Right lobe of liver (tissue), 6 donors: ENCODE results near the gene POLR3E. TPM values are rescaled to one million over a fixed set of nuclear protein-coding genes. Genes with fewer than 3 reads are reported as not detected.

ENCODE experiments used
- ATAC-seq, 4 donors: fragments of 200-7000 bp; cut with Tn5 transposase; one replicate each; pipeline ENCODE4 v1.9.1; 2020; ENCODE audit warnings: mild to moderate bottlenecking in 4 of 4, moderate library complexity in 4 of 4
- DNase-seq, 3 donors: peaks; one replicate each; pipeline ENCODE4 v3.0.0-alpha.2; 2020
- H3K27ac ChIP-seq, 3 donors: fragments of 200-600 bp; one replicate each; pipeline ENCODE4 v1.8.0; 2022
- H3K27me3 ChIP-seq, 2 donors: fragments of 200-600 bp; one replicate each; pipeline ENCODE4 v1.8.0; 2022
- H3K36me3 ChIP-seq, 4 donors: fragments of 200-600 bp; sonication (generic) in 1 of 4; one replicate each; pipeline versions ENCODE4 v1.5.1 to v1.8.0; 2017 to 2022; ENCODE audit warnings: control low read depth in 1 of 4
- H3K4me1 ChIP-seq, 4 donors: fragments of 200-600 bp; sonication (generic) in 1 of 4; one replicate each; pipeline versions ENCODE4 v1.5.1 to v1.8.0; 2017 to 2022; ENCODE audit warnings: control low read depth in 1 of 4
- H3K4me3 ChIP-seq, 3 donors: fragments of 200-600 bp; one replicate each; pipeline ENCODE4 v1.8.0; 2022
- H3K9me3 ChIP-seq, 4 donors: fragments of 200-600 bp; sonication (generic) in 1 of 4; one replicate each; pipeline versions ENCODE4 v1.5.1 to v1.8.0; 2017 to 2022; ENCODE audit warnings: control low read depth in 1 of 4
- CTCF ChIP-seq, 4 donors: fragments of 200-600 bp in 3 of 4; fragments of 450-650 bp in 1 of 4; IDR thresholded peaks; one replicate each; pipeline versions ENCODE4 v1.5.1 to v1.8.0; 2016 to 2022; ENCODE audit warnings: antibody characterized with exemption in 4 of 4, mild to moderate bottlenecking in 2 of 4
- POLR2A ChIP-seq: fragments of 450-650 bp; IDR thresholded peaks from one replicate; pipeline ENCODE4 v1.6.1; 2017; ENCODE audit warnings: antibody characterized with exemption, mild to moderate bottlenecking
- WGBS: methylation state at CpG from one replicate; pipeline ENCODE4 v1.1.6; 2018; ENCODE audit warnings: low coverage, low lambda C conversion rate; ENCODE audit not compliant: insufficient coverage; ENCODE audit errors: missing lambda C conversion rate; 5-methylcytosine and 5-hydroxymethylcytosine counted together
- intact Hi-C, 2 donors: fragments of 100-400 bp; cut with DNase I; formaldehyde crosslinking; loops; one replicate each; pipeline versions ENCODE4 v1.11.2 to v1.14.1; 2022
- total RNA-seq, 6 experiments: library from RNA; depleted of rRNA in 2 of 6; stranded (reverse); fragments of >200 nt in 2 of 6; fragmentation: NEBNext Ultra II Directional in 3 of 6; extraction: Animal tissue kit (Norgen Biotek cat#: 25700) in 3 of 6; gene quantifications; one replicate each; pipeline versions ENCODE4 v1.1.0 to v1.2.4, GENCODE V29; 2016 to 2023
- donor health status: DM: no; HTN: yes; CAD: no.
- donor health status: DM: no; HTN: no; CAD: no.
- donor health status: DM: no; HTN: no; CAD: no.
- donor health status: DM: no; HTN: yes; CAD: no.
- donor health status: DM: no; HTN: yes; CAD: no.

POLR3E gene
- total RNA-seq, 6 experiments from 2014 or later = 15.8 to 35.7 (median 26.9) TPM

- peaks cover 0 to 60% (median 18%) of the 10 kb centered on the region in 4 donors for H3K36me3 ChIP-seq
- intact Hi-C loops = no loop called here
Observed at GRCh38 chr16:22306788-22307187, 9.6 kb downstream of the POLR3E start.

GRCh38 chr16:22307838-22308237, 10.6 kb downstream of the POLR3E start:
- Histone ChIP-seq H3K36me3 (peaks cover 0 to 68% (median 19%) of the 10 kb centered on the region in 4 donors), H3K27me3 (no peaks in the 10 kb centered on the region), H3K4me3 (no peak overlapping the region), H3K27ac (no peak overlapping the region), H3K4me1 (no peaks in the 10 kb centered on the region), H3K9me3 (no peaks in the 10 kb centered on the region)
- ATAC-seq = no peak
- intact Hi-C loops = no loop called here
- TF ChIP-seq CTCF (IDR thresholded peaks at IDR 0.05) = no peak
- no peak for TF ChIP-seq POLR2A
- WGBS = 94% methylated on average over 3 of the region's 10 CpGs
- DNase-seq = no peak

More at GRCh38 chr16:22306788-22307187, 9.6 kb downstream of the POLR3E start:
- Histone ChIP-seq H3K9me3 (no peaks in the 10 kb centered on the region), H3K4me3 (no peak overlapping the region), H3K27ac (no peak overlapping the region), H3K27me3 (no peaks in the 10 kb centered on the region), H3K4me1 (no peaks in the 10 kb centered on the region)
- 100% methylated on average over 2 of the region's 9 CpGs for WGBS
- no peak for DNase-seq
- ATAC-seq = no peak
- TF ChIP-seq POLR2A (no peak), CTCF (IDR thresholded peaks at IDR 0.05) (no peak)

GRCh38 chr16:22308824-22309520, 11.8 kb downstream of the POLR3E start:
- Histone ChIP-seq H3K27ac (no peak overlapping the region), H3K4me1 (no peaks in the 10 kb centered on the region), H3K36me3 (peaks cover 0 to 68% (median 20%) of the 10 kb centered on the region in 4 donors), H3K27me3 (no peaks in the 10 kb centered on the region), H3K9me3 (no peaks in the 10 kb centered on the region), H3K4me3 (no peak overlapping the region)
- DNase-seq (no peak), ATAC-seq (no peak)
- 83% methylated on average over 2 of the region's 24 CpGs for WGBS
- TF ChIP-seq CTCF (IDR thresholded peaks at IDR 0.05) = no peak
- no peak for TF ChIP-seq POLR2A
- intact Hi-C loops = no loop called here

- H3K36me3 ChIP-seq = peaks cover 0 to 84% (median 16%) of the 10 kb centered on the region in 4 donors
- no peak overlapping the region for H3K4me3 ChIP-seq
- no peaks in the 10 kb centered on the region for H3K27me3 ChIP-seq
- H3K27ac ChIP-seq = no peak overlapping the region
- WGBS = 93% methylated on average over 3 of the region's 4 CpGs
- intact Hi-C loops = loop anchor here in 1 of 2 donors (10.0 kb wide), 1 partner anchor 353 kb away; no protein-coding TSS in a partner anchor
- TF ChIP-seq CTCF (IDR thresholded peaks at IDR 0.05) = no peak
- H3K4me1 ChIP-seq = no peaks in the 10 kb centered on the region
- DNase-seq (no peak), ATAC-seq (no peak)
- H3K9me3 ChIP-seq = no peaks in the 10 kb centered on the region
Observed at GRCh38 chr16:22311520-22311919, 14.3 kb downstream of the POLR3E start.
